HCT116 (cell line): Measurements from ENCODE around the gene RFX3. TPM values are rescaled to one million over a fixed set of nuclear protein-coding genes. Genes with fewer than 3 reads are reported as not detected.

Experiments used
- ATAC-seq: fragments of 200-7000 bp; cut with Tn5 transposase; 2 replicates; pipeline ENCODE4 v1.9.1; 2020; ENCODE audit warnings: mild to moderate bottlenecking, moderate library complexity
- BruUV-seq: library from RNA; stranded (reverse); fragments of 400-500 nt; replicated peaks from 2 replicates; lab custom pipeline; 2021; lab: Mats Ljungman, UMichigan
- CTCF ChIA-PET: fragments of 300-600 bp; sonication (Branson Sonifier 250); formaldehyde crosslinking; loops from one replicate; lab custom pipeline; 2021; ENCODE audit warnings: antibody characterized with exemption; lab: Charles Lee
- POLR2A ChIA-PET: fragments of 300-600, 350-600 bp; sonication (Branson Sonifier 250); formaldehyde crosslinking; loops from one replicate; lab custom pipeline; 2021; ENCODE audit warnings: antibody characterized with exemption; lab: Charles Lee
- RAD21 ChIA-PET, 2 experiments: fragments of 300-600 bp; sonication (Branson Sonifier 250); formaldehyde crosslinking; loops; one replicate each; lab custom pipeline; 2023; ENCODE audit warnings: low total read pairs in 2 of 2; ENCODE audit not compliant: uncharacterized antibody in 2 of 2, unreplicated experiment in 2 of 2, low non-redundant PET in 1 of 2; lab: Charles Lee
- DNase-seq: peaks from one replicate; pipeline ENCODE4 v3.0.0-alpha.2; 2010; ENCODE audit warnings: low read depth, low spot score
- H2AFZ ChIP-seq: fragments of 200-600 bp; shearing (Covaris generic), sonication (generic); 2 replicates; pipeline ENCODE4 v1.6.1; 2017; ENCODE audit warnings: low read depth, mixed run types, mixed read lengths, antibody characterized with exemption, low read length; ENCODE audit not compliant: poor library complexity, severe bottlenecking
- H3K27ac ChIP-seq: 2 replicates; pipeline ENCODE4 v1.5.1; 2012; ENCODE audit warnings: low read depth, low read length
- H3K27me3 ChIP-seq: fragments of 200-600 bp; sonication (generic); 2 replicates; pipeline ENCODE4 v1.6.1; 2016; ENCODE audit warnings: mixed run types, low read length, mixed read lengths; ENCODE audit not compliant: insufficient read depth
- H3K36me3 ChIP-seq, 2 experiments: fragments of 200-500 bp in 1 of 2; fragments of 200-600 bp in 1 of 2; sonication (Bioruptor generic) in 1 of 2; sonication (generic) in 1 of 2; 2 replicates each; pipeline versions ENCODE4 v1.5.1 to v1.6.1; 2014 to 2016; ENCODE audit warnings: low read length in 2 of 2, inconsistent platforms in 1 of 2, mixed read lengths in 1 of 2, mixed run types in 1 of 2; ENCODE audit not compliant: insufficient read depth in 2 of 2, control insufficient read depth in 1 of 2
- H3K4me1 ChIP-seq, 2 experiments: fragments of 200-600 bp in 1 of 2; sonication (generic) in 1 of 2; 2 replicates each; pipeline versions ENCODE4 v1.5.1 to v1.6.1; 2012 to 2017; ENCODE audit warnings: low read length in 2 of 2, inconsistent platforms in 1 of 2, mild to moderate bottlenecking in 1 of 2, mixed read lengths in 1 of 2, mixed run types in 1 of 2, moderate library complexity in 1 of 2; ENCODE audit not compliant: insufficient read depth in 2 of 2, control insufficient read depth in 1 of 2
- H3K4me2 ChIP-seq: fragments of 200-600 bp; sonication (generic); 2 replicates; pipeline ENCODE4 v1.6.1; 2017; ENCODE audit warnings: mixed run types, low read length, mixed read lengths
- H3K4me3 ChIP-seq, 2 experiments: fragments of 200-600 bp in 1 of 2; sonication (generic) in 1 of 2; replicated peaks in 1 of 2; 2 replicates each; pipeline ENCODE4 v1.5.1; 2011 to 2016; ENCODE audit warnings: low read length in 2 of 2, control low read depth in 1 of 2, low read depth in 1 of 2, mild to moderate bottlenecking in 1 of 2, mixed read lengths in 1 of 2, mixed run types in 1 of 2
- H3K79me2 ChIP-seq: fragments of 200-600 bp; sonication (generic); 2 replicates; pipeline ENCODE4 v1.6.1; 2017; ENCODE audit warnings: mild to moderate bottlenecking, mixed run types, low read length, moderate library complexity, mixed read lengths; ENCODE audit not compliant: insufficient read depth
- H3K9ac ChIP-seq: fragments of 200-600 bp; sonication (generic); 2 replicates; pipeline ENCODE4 v1.6.1; 2016; ENCODE audit warnings: low read length, mixed read lengths
- H3K9me2 ChIP-seq: fragments of 200-600 bp; sonication (generic), shearing (Covaris generic); 2 replicates; pipeline ENCODE4 v1.6.1; 2017; ENCODE audit warnings: mixed run types, mild to moderate bottlenecking, moderate library complexity; ENCODE audit not compliant: insufficient read depth
- H3K9me3 ChIP-seq, 2 experiments: fragments of 200-500 bp in 1 of 2; fragments of 200-600 bp in 1 of 2; sonication (Bioruptor generic) in 1 of 2; sonication (generic) in 1 of 2; 2 replicates each; pipeline ENCODE4 v1.6.1; 2014 to 2017; ENCODE audit warnings: low read length in 2 of 2, mixed read lengths in 2 of 2, inconsistent platforms in 1 of 2, low read depth in 1 of 2, mild to moderate bottlenecking in 1 of 2, mixed run types in 1 of 2, moderate library complexity in 1 of 2; ENCODE audit not compliant: control insufficient read depth in 1 of 2, insufficient read depth in 1 of 2
- H4K20me1 ChIP-seq: fragments of 200-600 bp; sonication (generic), shearing (Covaris generic); 2 replicates; pipeline ENCODE4 v1.6.1; 2017; ENCODE audit warnings: mixed run types, mild to moderate bottlenecking, moderate library complexity; ENCODE audit not compliant: insufficient read depth
- CEBPB ChIP-seq: IDR thresholded peaks from 2 replicates; pipeline ENCODE4 v1.6.1; 2012; ENCODE audit warnings: low read depth
- EGR1 ChIP-seq: IDR thresholded peaks from 2 replicates; pipeline ENCODE4 v1.6.1; 2012; ENCODE audit warnings: low read depth
- ELF1 ChIP-seq: IDR thresholded peaks from 2 replicates; pipeline ENCODE4 v1.6.1; 2012; ENCODE audit warnings: low read depth, borderline replicate concordance
- EZH2 ChIP-seq: fragments of 200-600 bp; sonication (generic); IDR thresholded peaks from 2 replicates; pipeline ENCODE4 v1.6.1; 2017; ENCODE audit warnings: antibody characterized with exemption, mixed run types
- FOSL1 ChIP-seq: IDR thresholded peaks from 2 replicates; pipeline ENCODE4 v1.6.1; 2012; ENCODE audit warnings: low read depth
- JUND ChIP-seq: IDR thresholded peaks from 2 replicates; pipeline ENCODE4 v1.6.1; 2012
- POLR2A ChIP-seq: IDR thresholded peaks from 2 replicates; pipeline ENCODE4 v1.7.0; 2011; ENCODE audit warnings: borderline replicate concordance; ENCODE audit not compliant: insufficient read depth, insufficient read length; ENCODE audit errors: extremely low read depth
- POLR2AphosphoS5 ChIP-seq: IDR thresholded peaks from 2 replicates; pipeline ENCODE4 v1.6.1; 2011; ENCODE audit warnings: mild to moderate bottlenecking, low read depth, low read length, moderate library complexity
- RAD21 ChIP-seq: IDR thresholded peaks from 2 replicates; pipeline ENCODE4 v1.6.1; 2012; ENCODE audit warnings: low read depth, mild to moderate bottlenecking
- SP1 ChIP-seq: IDR thresholded peaks from 2 replicates; pipeline ENCODE4 v1.6.1; 2012; ENCODE audit warnings: low read depth
- TCF7L2 ChIP-seq: IDR thresholded peaks from 2 replicates; pipeline ENCODE4 v1.7.0; 2011; ENCODE audit warnings: borderline replicate concordance, inconsistent platforms; ENCODE audit not compliant: insufficient read depth, insufficient read length; ENCODE audit errors: extremely low read depth
- intact Hi-C: fragments of 100-400 bp; cut with micrococcal nuclease; formaldehyde crosslinking; loops from 2 replicates; pipeline ENCODE4 v1.10.0; 2022
- total RNA-seq: library from RNA; stranded (reverse); gene quantifications from one replicate; pipeline ENCODE4 v1.2.1, GENCODE V29; 2021; ENCODE audit not compliant: unreplicated experiment
- TF ChIP-seq, protein P1 (sequence below), 3 experiments: fragments of 200-600 bp in 1 of 3; sonication (generic) in 1 of 3; IDR thresholded peaks in 2 of 3; conservative IDR thresholded peaks in 1 of 3; 2 replicates each; pipeline ENCODE4 v1.5.1; 2012 to 2017; ENCODE audit warnings: low read depth in 2 of 3, low read length in 2 of 3, antibody characterized with exemption in 1 of 3, borderline replicate concordance in 1 of 3, control low read depth in 1 of 3, mild to moderate bottlenecking in 1 of 3, mixed read lengths in 1 of 3, mixed run types in 1 of 3, moderate library complexity in 1 of 3; ENCODE audit not compliant: insufficient read depth in 1 of 3
- TF ChIP-seq, protein P2 (sequence below): IDR thresholded peaks from 2 replicates; pipeline ENCODE4 v1.6.1; 2012; ENCODE audit warnings: low read depth

Gene RFX3
- total RNA-seq, 1 experiment from 2014 or later: 11.8 TPM

DNA sequence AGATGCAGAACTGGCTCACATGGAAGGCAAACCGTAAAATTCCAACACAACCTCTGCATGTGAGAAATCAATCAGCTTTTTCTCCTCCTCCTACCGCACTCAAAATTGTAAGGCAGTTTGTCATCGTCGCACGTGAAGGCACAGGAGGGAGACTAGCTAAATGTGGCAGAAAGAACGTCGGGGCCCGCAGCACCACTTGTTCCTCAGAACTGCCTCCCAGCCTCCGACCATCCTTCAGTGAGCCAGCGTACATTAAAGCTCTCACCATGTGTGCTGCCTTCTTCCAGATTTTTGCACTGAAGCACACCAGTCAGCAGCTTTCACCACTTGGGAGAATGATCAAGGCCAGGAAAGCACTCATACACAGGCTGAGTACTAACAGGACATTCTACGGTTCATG lies 105.9 kb downstream of the RFX3 start:
- POLR2A ChIA-PET: no interaction called here
- Histone ChIP-seq H2AFZ (no peak overlapping the region), H3K9me2 (no peaks in the 10 kb centered on the region), H3K79me2 (no peaks in the 10 kb centered on the region), H3K4me2 (no peak overlapping the region), H3K27me3 (no peaks in the 10 kb centered on the region), H3K4me3 (no peak overlapping the region), H3K9ac (no peak overlapping the region), H3K9me3 (no peaks in the 10 kb centered on the region), H3K4me1 (no peaks in the 10 kb centered on the region), H4K20me1 (no peaks in the 10 kb centered on the region), H3K27ac (no peak overlapping the region), H3K36me3 (no peaks in the 10 kb centered on the region)
- ATAC-seq: no peak
- DNase-seq: no peak
- RAD21 ChIA-PET: no interaction called here
- CTCF ChIA-PET: interaction anchor here (1.7 kb wide), 1 partner anchor 21 kb away, joined by 4 read pairs; no protein-coding TSS in a partner anchor
- BruUV-seq: no TSS peak
- intact Hi-C loops: no loop called here
- no peak for TF ChIP-seq RAD21

DNA sequence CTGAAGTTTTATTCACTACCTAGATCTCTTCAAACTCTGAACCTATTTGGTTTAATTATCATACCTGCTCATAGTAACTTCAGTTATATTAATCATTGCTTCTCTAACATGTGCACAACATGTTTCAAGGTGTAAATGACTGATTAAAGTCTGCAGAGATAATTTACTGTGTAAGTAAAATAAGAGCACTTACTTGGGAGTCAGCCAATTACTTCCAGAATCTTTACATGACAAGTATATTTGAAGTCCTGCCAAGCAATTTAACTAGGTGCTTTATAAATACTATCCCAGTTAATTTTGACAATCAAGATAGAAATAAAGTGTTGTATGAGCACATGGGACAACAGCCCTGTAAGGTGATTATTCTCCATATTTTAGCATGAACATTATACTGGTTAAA lies 109.9 kb downstream of the RFX3 start:
- DNase-seq (no peak), ATAC-seq (no peak)
- no peak overlapping the region for H3K4me3 ChIP-seq
- H3K4me2 ChIP-seq: no peak overlapping the region
- H3K36me3 ChIP-seq: no peaks in the 10 kb centered on the region
- intact Hi-C loops: no loop called here
- ChIA-PET RAD21 (no interaction called here), POLR2A (no interaction called here), CTCF (no interaction called here)
- no peaks in the 10 kb centered on the region for H4K20me1 ChIP-seq
- BruUV-seq: no TSS peak
- H3K9ac ChIP-seq: no peak overlapping the region
- no peak overlapping the region for H3K27ac ChIP-seq
- H3K9me3 ChIP-seq: no peaks in the 10 kb centered on the region
- H2AFZ ChIP-seq: no peak overlapping the region
- no peak for TF ChIP-seq JUND
- no peak for TF ChIP-seq FOSL1
- TF ChIP-seq ELF1: no peak
- TF ChIP-seq, protein P1, sequence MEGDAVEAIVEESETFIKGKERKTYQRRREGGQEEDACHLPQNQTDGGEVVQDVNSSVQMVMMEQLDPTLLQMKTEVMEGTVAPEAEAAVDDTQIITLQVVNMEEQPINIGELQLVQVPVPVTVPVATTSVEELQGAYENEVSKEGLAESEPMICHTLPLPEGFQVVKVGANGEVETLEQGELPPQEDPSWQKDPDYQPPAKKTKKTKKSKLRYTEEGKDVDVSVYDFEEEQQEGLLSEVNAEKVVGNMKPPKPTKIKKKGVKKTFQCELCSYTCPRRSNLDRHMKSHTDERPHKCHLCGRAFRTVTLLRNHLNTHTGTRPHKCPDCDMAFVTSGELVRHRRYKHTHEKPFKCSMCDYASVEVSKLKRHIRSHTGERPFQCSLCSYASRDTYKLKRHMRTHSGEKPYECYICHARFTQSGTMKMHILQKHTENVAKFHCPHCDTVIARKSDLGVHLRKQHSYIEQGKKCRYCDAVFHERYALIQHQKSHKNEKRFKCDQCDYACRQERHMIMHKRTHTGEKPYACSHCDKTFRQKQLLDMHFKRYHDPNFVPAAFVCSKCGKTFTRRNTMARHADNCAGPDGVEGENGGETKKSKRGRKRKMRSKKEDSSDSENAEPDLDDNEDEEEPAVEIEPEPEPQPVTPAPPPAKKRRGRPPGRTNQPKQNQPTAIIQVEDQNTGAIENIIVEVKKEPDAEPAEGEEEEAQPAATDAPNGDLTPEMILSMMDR (IDR thresholded peaks at IDR 0.05 in 2 of 3, conservative IDR thresholded peaks at IDR 0.05 in 1 of 3; ENCODE audit: borderline replicate concordance in 1 of 3, insufficient read depth in 1 of 3, low read depth in 2 of 3, low read length in 2 of 3): no peak
- TF ChIP-seq POLR2AphosphoS5: no peak
- TF ChIP-seq TCF7L2: no peak
- TF ChIP-seq EGR1: no peak
- TF ChIP-seq SP1: no peak
- TF ChIP-seq POLR2A: no peak
- TF ChIP-seq CEBPB: no peak
- TF ChIP-seq, protein P2, sequence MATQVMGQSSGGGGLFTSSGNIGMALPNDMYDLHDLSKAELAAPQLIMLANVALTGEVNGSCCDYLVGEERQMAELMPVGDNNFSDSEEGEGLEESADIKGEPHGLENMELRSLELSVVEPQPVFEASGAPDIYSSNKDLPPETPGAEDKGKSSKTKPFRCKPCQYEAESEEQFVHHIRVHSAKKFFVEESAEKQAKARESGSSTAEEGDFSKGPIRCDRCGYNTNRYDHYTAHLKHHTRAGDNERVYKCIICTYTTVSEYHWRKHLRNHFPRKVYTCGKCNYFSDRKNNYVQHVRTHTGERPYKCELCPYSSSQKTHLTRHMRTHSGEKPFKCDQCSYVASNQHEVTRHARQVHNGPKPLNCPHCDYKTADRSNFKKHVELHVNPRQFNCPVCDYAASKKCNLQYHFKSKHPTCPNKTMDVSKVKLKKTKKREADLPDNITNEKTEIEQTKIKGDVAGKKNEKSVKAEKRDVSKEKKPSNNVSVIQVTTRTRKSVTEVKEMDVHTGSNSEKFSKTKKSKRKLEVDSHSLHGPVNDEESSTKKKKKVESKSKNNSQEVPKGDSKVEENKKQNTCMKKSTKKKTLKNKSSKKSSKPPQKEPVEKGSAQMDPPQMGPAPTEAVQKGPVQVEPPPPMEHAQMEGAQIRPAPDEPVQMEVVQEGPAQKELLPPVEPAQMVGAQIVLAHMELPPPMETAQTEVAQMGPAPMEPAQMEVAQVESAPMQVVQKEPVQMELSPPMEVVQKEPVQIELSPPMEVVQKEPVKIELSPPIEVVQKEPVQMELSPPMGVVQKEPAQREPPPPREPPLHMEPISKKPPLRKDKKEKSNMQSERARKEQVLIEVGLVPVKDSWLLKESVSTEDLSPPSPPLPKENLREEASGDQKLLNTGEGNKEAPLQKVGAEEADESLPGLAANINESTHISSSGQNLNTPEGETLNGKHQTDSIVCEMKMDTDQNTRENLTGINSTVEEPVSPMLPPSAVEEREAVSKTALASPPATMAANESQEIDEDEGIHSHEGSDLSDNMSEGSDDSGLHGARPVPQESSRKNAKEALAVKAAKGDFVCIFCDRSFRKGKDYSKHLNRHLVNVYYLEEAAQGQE: no peak
- TF ChIP-seq EZH2: no peak
- no peaks in the 10 kb centered on the region for H3K4me1 ChIP-seq
- no peaks in the 10 kb centered on the region for H3K9me2 ChIP-seq
- H3K79me2 ChIP-seq: no peaks in the 10 kb centered on the region
- H3K27me3 ChIP-seq: no peaks in the 10 kb centered on the region
